Brain microvascular endothelial cell (primary cell): ENCODE results near the gene CDH13.
A peak's percentile ranks its signal among the peaks of the same experiment; 100 is the strongest.

ENCODE experiments used
- DNase-seq: peaks from one replicate; pipeline ENCODE4 v3.0.0-alpha.2; 2020
- H3K27ac ChIP-seq: fragments of 250-450 bp; sonication (Bioruptor Pico); 2 replicates; pipeline ENCODE4 v1.5.1; 2020; ENCODE audit warnings: mild to moderate bottlenecking, moderate library complexity
- H3K27me3 ChIP-seq: fragments of 250-450 bp; sonication (Bioruptor Pico); replicated peaks from 2 replicates; pipeline ENCODE4 v1.5.1; 2020; ENCODE audit warnings: mild to moderate bottlenecking
- H3K36me3 ChIP-seq: fragments of 250-450 bp; sonication (Bioruptor Pico); replicated peaks from 2 replicates; pipeline ENCODE4 v1.5.1; 2020; ENCODE audit warnings: mild to moderate bottlenecking
- H3K4me3 ChIP-seq: 2 replicates; pipeline ENCODE4 v1.5.1; 2011; ENCODE audit warnings: low read depth, mild to moderate bottlenecking, control low read depth, low read length, moderate library complexity
- in situ Hi-C: cut with HindIII; loops from 2 replicates; pipeline ENCODE4 v1.10.0; 2017; ENCODE audit warnings: low sequenced_read_pairs, low pct_ligation_motif_present
- TF ChIP-seq, protein P1 (sequence below): IDR thresholded peaks from 2 replicates; pipeline ENCODE4 v1.5.1; 2011; ENCODE audit warnings: low read depth, mild to moderate bottlenecking, moderate library complexity, low read length, control low read depth, inconsistent platforms; ENCODE audit errors: missing control alignments

CDH13 gene

DNA sequence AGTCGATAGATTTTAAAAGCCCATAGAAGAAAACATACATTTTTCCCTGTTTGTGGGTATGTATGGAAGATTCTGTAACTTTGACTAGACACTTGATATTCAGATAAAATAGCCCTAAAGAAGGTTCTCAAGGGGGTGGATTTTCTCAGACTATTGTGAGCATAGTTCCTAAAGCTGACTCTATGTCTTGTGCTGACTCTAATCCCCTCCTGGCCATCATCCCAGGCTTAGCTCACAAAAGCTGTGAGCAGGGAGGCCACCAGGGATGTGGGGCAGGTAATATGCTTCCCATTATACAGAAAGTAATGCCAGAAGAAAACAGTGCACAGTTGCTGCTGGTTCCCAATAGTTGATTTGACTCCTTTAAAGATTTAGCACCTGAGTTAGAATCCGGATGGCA is 32.0 kb downstream of the CDH13 start:
- DNase-seq, result no peak
- Histone ChIP-seq H3K36me3 (no peaks in the 10 kb centered on the region), H3K4me3 (no peak overlapping the region), H3K27me3 (no peaks in the 10 kb centered on the region), H3K27ac (no peak overlapping the region)
- in situ Hi-C loops, result no loop called here
- TF ChIP-seq, protein P1, sequence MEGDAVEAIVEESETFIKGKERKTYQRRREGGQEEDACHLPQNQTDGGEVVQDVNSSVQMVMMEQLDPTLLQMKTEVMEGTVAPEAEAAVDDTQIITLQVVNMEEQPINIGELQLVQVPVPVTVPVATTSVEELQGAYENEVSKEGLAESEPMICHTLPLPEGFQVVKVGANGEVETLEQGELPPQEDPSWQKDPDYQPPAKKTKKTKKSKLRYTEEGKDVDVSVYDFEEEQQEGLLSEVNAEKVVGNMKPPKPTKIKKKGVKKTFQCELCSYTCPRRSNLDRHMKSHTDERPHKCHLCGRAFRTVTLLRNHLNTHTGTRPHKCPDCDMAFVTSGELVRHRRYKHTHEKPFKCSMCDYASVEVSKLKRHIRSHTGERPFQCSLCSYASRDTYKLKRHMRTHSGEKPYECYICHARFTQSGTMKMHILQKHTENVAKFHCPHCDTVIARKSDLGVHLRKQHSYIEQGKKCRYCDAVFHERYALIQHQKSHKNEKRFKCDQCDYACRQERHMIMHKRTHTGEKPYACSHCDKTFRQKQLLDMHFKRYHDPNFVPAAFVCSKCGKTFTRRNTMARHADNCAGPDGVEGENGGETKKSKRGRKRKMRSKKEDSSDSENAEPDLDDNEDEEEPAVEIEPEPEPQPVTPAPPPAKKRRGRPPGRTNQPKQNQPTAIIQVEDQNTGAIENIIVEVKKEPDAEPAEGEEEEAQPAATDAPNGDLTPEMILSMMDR, result no peak

DNA sequence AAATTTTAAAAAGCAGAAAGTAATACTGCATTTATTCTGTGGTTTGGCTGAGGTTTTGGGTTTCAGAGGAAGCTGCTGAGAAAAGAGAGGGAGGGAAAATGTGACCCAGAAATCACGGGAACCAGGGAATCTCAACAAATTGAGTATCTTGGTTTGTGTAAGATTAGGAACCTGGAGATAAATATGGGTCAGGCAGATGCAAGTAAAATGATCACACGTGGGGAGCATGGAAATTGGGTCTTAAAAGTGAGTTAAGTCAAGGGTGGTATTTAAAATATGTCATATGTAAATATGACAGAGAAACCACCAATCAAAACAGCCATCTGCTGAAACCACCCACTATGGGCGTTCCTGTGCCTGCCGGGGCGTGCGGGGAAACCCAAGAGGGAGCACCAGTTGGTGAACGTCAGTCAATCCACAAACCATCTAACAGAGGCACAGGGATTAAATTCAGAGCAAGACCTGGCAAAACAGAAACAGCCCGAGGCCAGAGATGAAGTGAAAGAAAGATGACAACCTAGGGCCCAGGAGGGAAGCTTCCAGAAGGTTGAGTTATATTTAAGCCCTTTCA is 33.4 kb downstream of the CDH13 start:
- Histone ChIP-seq H3K27me3 (no peaks in the 10 kb centered on the region), H3K36me3 (no peaks in the 10 kb centered on the region), H3K4me3 (peak overlapping the region; percentile 1), H3K27ac (peak overlapping the region; percentile 40)
- DNase-seq, result peak; percentile 72
- in situ Hi-C loops, result no loop called here
- TF ChIP-seq, protein P1, result no peak

DNA sequence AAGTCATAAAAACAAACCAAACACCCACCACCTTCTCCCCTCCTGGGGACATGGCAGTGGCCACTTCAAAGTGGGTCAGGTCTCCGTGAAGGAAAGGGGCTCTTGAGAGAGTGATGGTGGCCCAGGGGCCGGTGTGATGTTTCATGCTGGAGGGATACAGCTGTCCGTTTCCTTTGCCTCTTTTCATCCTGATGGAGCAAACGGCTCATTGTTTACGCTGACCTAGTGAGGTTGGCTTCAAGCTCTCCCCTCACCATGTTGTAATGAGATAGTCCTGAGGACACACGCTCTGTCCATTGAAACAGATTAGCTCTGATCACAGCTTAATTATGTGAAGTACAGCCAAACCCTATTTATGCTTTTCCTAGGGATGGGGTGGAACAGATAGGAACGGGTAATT is 34.2 kb downstream of the CDH13 start:
- Histone ChIP-seq H3K27ac (no peak overlapping the region), H3K4me3 (no peak overlapping the region), H3K36me3 (no peaks in the 10 kb centered on the region), H3K27me3 (no peaks in the 10 kb centered on the region)
- in situ Hi-C loops, result no loop called here
- TF ChIP-seq, protein P1, result no peak
- DNase-seq, result no peak

DNA sequence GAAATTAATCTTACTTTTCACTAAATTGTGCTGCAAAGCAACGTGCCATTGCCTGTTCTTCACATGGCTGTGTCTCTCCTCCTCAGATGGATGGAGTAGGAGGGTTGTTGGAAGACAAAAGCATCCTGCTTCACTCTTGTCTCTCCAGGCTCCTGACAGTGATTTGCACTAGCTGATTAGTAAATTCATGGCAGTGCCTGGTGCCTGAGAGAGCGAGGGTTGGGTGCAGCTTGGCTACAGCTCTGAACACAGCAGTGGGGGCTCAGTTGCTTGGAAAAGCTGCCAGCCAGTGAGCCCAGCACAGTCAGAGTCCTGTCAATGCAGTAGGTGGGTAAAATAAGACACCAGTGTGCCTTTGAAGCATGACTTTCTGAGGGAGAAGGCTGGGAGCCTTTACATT is 37.4 kb downstream of the CDH13 start:
- no peaks in the 10 kb centered on the region for H3K27me3 ChIP-seq
- H3K27ac ChIP-seq, result no peak overlapping the region
- H3K4me3 ChIP-seq, result no peak overlapping the region
- in situ Hi-C loops, result no loop called here
- no peak for DNase-seq
- no peaks in the 10 kb centered on the region for H3K36me3 ChIP-seq
- TF ChIP-seq, protein P1, result no peak

DNA sequence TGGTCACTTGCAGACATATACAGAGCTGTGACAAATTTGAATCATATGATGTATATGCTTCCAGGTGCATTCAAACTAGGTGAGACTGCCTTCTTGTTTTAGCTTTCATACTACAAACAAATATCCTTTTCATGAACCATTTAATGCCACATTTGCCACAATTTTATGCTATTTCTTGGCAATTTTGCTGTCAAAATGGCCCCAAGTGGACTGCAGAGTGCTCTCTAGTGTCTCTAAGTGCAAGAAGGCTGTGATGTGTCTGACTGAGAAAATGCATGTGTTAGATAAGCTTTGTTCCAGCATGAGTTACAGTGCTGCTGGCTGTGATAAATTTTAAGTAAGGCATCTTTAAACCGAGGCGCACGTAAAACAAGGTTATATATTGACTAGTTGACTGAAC is 38.3 kb downstream of the CDH13 start:
- Histone ChIP-seq H3K36me3 (no peaks in the 10 kb centered on the region), H3K27me3 (no peaks in the 10 kb centered on the region), H3K4me3 (no peak overlapping the region), H3K27ac (no peak overlapping the region)
- in situ Hi-C loops, result no loop called here
- TF ChIP-seq, protein P1, result no peak
- DNase-seq, result no peak

DNA sequence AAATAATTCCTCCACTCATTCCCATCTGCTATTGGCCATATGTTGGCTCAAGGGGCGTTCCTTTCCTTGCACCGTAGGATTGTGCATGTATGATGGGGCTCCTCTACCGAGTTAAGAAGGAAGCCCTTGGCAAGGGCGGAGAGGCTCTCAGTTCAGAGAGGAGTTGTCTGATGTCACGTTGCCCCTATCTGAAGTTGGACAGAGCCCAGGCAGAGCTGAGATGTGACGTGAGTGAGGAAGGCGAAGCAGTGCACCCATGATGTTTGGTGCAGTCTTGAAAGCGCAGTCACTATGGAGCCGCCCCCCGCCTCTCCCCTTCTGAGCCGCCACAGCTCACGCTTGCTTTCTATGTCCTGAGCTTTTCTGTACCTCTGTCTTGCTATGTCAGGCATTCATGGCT is 40.7 kb downstream of the CDH13 start:
- in situ Hi-C loops, result no loop called here
- Histone ChIP-seq H3K4me3 (no peak overlapping the region), H3K27me3 (no peaks in the 10 kb centered on the region), H3K27ac (no peak overlapping the region), H3K36me3 (no peaks in the 10 kb centered on the region)
- no peak for DNase-seq
- TF ChIP-seq, protein P1, result no peak
